ENCODE results near the gene SUGCT.

SUGCT gene

GRCh38 chr7:40526951-40527715 is 392.3 kb downstream of the SUGCT start:
- no peak for DNase-seq (ENCODE audit: low read depth)

GRCh38 chr7:40527723-40528122 is 392.9 kb downstream of the SUGCT start:
- DNase-seq (ENCODE audit: low read depth), result no peak

GRCh38 chr7:40530292-40530691 is 395.5 kb downstream of the SUGCT start:
- DNase-seq (ENCODE audit: low read depth), result no peak

GRCh38 chr7:40531956-40532355 is 397.2 kb downstream of the SUGCT start:
- no peak for DNase-seq (ENCODE audit: low read depth)

- DNase-seq (ENCODE audit: low read depth), result no peak
These were observed 400.9 kb downstream of the SUGCT start for GRCh38 chr7:40535678-40536077.

GRCh38 chr7:40536421-40536820 is 401.6 kb downstream of the SUGCT start:
- no peak for DNase-seq (ENCODE audit: low read depth)

- no peak for DNase-seq (ENCODE audit: low read depth)
These were observed 403.5 kb downstream of the SUGCT start for GRCh38 chr7:40538281-40538680.

GRCh38 chr7:40541336-40541735 is 406.5 kb downstream of the SUGCT start:
- no peak for DNase-seq (ENCODE audit: low read depth)

GRCh38 chr7:40542982-40543741 is 408.4 kb downstream of the SUGCT start:
- no peak for DNase-seq (ENCODE audit: low read depth)

GRCh38 chr7:40544221-40544723 is 409.5 kb downstream of the SUGCT start:
- DNase-seq (ENCODE audit: low read depth), result no peak

GRCh38 chr7:40544871-40545303 is 410.1 kb downstream of the SUGCT start:
- no peak for DNase-seq (ENCODE audit: low read depth)

- no peak for DNase-seq (ENCODE audit: low read depth)
These were observed 410.9 kb downstream of the SUGCT start for GRCh38 chr7:40545739-40546138.

- DNase-seq (ENCODE audit: low read depth), result no peak
These were observed 412.1 kb downstream of the SUGCT start for GRCh38 chr7:40546616-40547501.

- no peak for DNase-seq (ENCODE audit: low read depth)
These were observed 414.7 kb downstream of the SUGCT start for GRCh38 chr7:40549372-40550039.

- peak; percentile 71 for DNase-seq (ENCODE audit: low read depth)
These were observed 417.1 kb downstream of the SUGCT start for GRCh38 chr7:40551685-40552576.

GRCh38 chr7:40560672-40561071 is 425.9 kb downstream of the SUGCT start:
- no peak for DNase-seq (ENCODE audit: low read depth)

- no peak for DNase-seq (ENCODE audit: low read depth)
These were observed 432.1 kb downstream of the SUGCT start for GRCh38 chr7:40566879-40567278.

GRCh38 chr7:40569326-40569725 is 434.5 kb downstream of the SUGCT start:
- DNase-seq (ENCODE audit: low read depth), result no peak

GRCh38 chr7:40570223-40570622 is 435.4 kb downstream of the SUGCT start:
- no peak for DNase-seq (ENCODE audit: low read depth)

- no peak for DNase-seq (ENCODE audit: low read depth)
These were observed 437.0 kb downstream of the SUGCT start for GRCh38 chr7:40571796-40572195.

Data from CMK (cell line).